DOHH2 (cell line): ENCODE data around the gene GATA2.

Experiments used
- CTCF ChIP-seq: fragments of 200-600 bp; sonication (generic); IDR thresholded peaks from one replicate; pipeline ENCODE4 v1.5.1; 2014; ENCODE audit warnings: antibody characterized with exemption, mild to moderate bottlenecking, low read depth, low read length; ENCODE audit not compliant: poor library complexity, severe bottlenecking
- EZH2phosphoT487 ChIP-seq: fragments of 200-600 bp; sonication (generic); IDR thresholded peaks from 2 replicates; pipeline ENCODE4 v1.6.1; 2017; ENCODE audit warnings: borderline replicate concordance, mild to moderate bottlenecking, antibody characterized with exemption, low read length, moderate library complexity, mixed read lengths

DNA sequence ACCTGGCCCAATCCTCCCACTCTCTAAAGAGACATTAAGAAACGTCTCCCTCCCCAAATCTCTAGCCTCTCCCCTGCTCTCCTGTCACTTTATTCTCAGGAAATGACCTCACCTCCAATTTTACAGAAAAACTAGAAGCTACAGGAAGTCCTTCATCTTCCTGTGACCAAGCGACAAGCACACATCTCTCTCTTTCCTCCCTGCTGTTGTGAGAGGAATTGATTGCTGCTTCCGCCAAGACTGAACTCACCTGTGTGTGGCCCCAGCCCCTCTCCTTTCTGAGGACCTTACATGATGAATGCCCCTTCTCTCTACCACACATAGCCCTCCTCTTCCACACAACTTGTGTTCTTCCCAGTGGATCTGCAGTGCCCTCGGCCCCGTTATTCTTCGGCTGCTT is 44.5 kb downstream of the GATA2 start:
- TF ChIP-seq CTCF (no peak), EZH2phosphoT487 (no peak)
